Panc1 (cell line): ENCODE results near the gene PKP3. TPM values are rescaled to one million over a fixed set of nuclear protein-coding genes. Genes with fewer than 3 reads are reported as not detected.
A peak's percentile ranks its signal among the peaks of the same experiment; 100 is the strongest.

Experiments
- ATAC-seq: fragments of 200-7000 bp; cut with Tn5 transposase; 2 replicates; pipeline ENCODE4 v1.9.1; 2020; ENCODE audit warnings: mild to moderate bottlenecking, moderate library complexity
- BruUV-seq: library from RNA; stranded (reverse); fragments of 400-500 nt; replicated peaks from 2 replicates; lab custom pipeline; 2021; lab: Mats Ljungman, UMichigan
- CTCF ChIA-PET: fragments of 300-600 bp; sonication (Branson Sonifier 250); formaldehyde crosslinking; loops from one replicate; lab custom pipeline; 2022; ENCODE audit warnings: antibody characterized with exemption; lab: Charles Lee
- POLR2A ChIA-PET: fragments of 300-600 bp; sonication (Branson Sonifier 250); formaldehyde crosslinking; loops from one replicate; lab custom pipeline; 2022; ENCODE audit warnings: antibody characterized with exemption; lab: Charles Lee
- DNase-seq: peaks from one replicate; pipeline ENCODE4 v3.0.0-alpha.2; 2010; ENCODE audit warnings: low read depth, low spot score
- H3K27ac ChIP-seq: 2 replicates; pipeline ENCODE4 v1.5.1; 2011; ENCODE audit warnings: mild to moderate bottlenecking, low read length, inconsistent platforms
- H3K27me3 ChIP-seq: fragments of 200-500 bp; sonication (Bioruptor generic); 2 replicates; pipeline ENCODE4 v1.6.0; 2014; ENCODE audit warnings: low read length, inconsistent platforms; ENCODE audit not compliant: control insufficient read depth, insufficient read depth
- H3K36me3 ChIP-seq: fragments of 200-500 bp; sonication (Bioruptor generic); 2 replicates; pipeline ENCODE4 v1.5.1; 2014; ENCODE audit warnings: inconsistent platforms, mild to moderate bottlenecking, low read length, moderate library complexity; ENCODE audit not compliant: control insufficient read depth, insufficient read depth
- H3K4me1 ChIP-seq: 2 replicates; pipeline ENCODE4 v1.5.1; 2011; ENCODE audit warnings: inconsistent platforms, mild to moderate bottlenecking, low read length, moderate library complexity; ENCODE audit not compliant: control insufficient read depth, insufficient read depth
- H3K4me3 ChIP-seq, 2 experiments: 2 replicates each; pipeline ENCODE4 v1.5.1; 2011 to 2012; ENCODE audit warnings: low read depth in 2 of 2, low read length in 2 of 2, mild to moderate bottlenecking in 2 of 2, inconsistent platforms in 1 of 2, moderate library complexity in 1 of 2
- H3K9me3 ChIP-seq: fragments of 200-500 bp; sonication (Bioruptor generic); 2 replicates; pipeline ENCODE4 v1.5.1; 2014; ENCODE audit warnings: low read depth, mild to moderate bottlenecking, inconsistent platforms, low read length, moderate library complexity; ENCODE audit not compliant: control insufficient read depth, insufficient read depth
- CTCF ChIP-seq: fragments of 450-650 bp; IDR thresholded peaks from 2 replicates; pipeline ENCODE4 v1.5.1; 2017; ENCODE audit warnings: mild to moderate bottlenecking
- POLR2AphosphoS5 ChIP-seq: IDR thresholded peaks from 2 replicates; pipeline ENCODE4 v1.6.1; 2012; ENCODE audit warnings: mild to moderate bottlenecking, low read depth, low read length, moderate library complexity
- REST ChIP-seq, 2 experiments: IDR thresholded peaks; 2 replicates each; pipeline ENCODE4 v1.6.1; 2011 to 2012; ENCODE audit warnings: low read depth in 2 of 2, control low read depth in 1 of 2, low read length in 1 of 2, mild to moderate bottlenecking in 1 of 2, moderate library complexity in 1 of 2; ENCODE audit not compliant: insufficient read depth in 1 of 2
- SIN3A ChIP-seq: IDR thresholded peaks from 2 replicates; pipeline ENCODE4 v1.6.1; 2012; ENCODE audit warnings: low read depth, mild to moderate bottlenecking, low read length, moderate library complexity, borderline replicate concordance; ENCODE audit not compliant: insufficient read depth
- TCF7L2 ChIP-seq: IDR thresholded peaks from 2 replicates; pipeline ENCODE4 v1.6.1; 2011; ENCODE audit warnings: mild to moderate bottlenecking, low read depth, low read length, inconsistent platforms
- in situ Hi-C: cut with HindIII; loops from 2 replicates; pipeline ENCODE4 v1.10.0; 2016; ENCODE audit warnings: low sequenced_read_pairs, low pct_unique_long_range_greater_than_20kb
- intact Hi-C: fragments of 100-400 bp; cut with micrococcal nuclease; formaldehyde crosslinking; loops from one replicate; pipeline ENCODE4 v1.10.0; 2022; ENCODE audit not compliant: unreplicated experiment
- total RNA-seq: library from RNA; stranded (reverse); gene quantifications from one replicate; pipeline ENCODE4 v1.2.1, GENCODE V29; 2021; ENCODE audit not compliant: unreplicated experiment

Gene PKP3
- total RNA-seq, 1 experiment from 2014 or later: 36.8 TPM

- H3K4me3 ChIP-seq: peak overlapping the region; percentile 34 to 62
- H3K4me1 ChIP-seq: peaks cover 51% of the 10 kb centered on the region
- no peaks in the 10 kb centered on the region for H3K36me3 ChIP-seq
- TSS peak; percentile 46 for BruUV-seq
- TF ChIP-seq POLR2AphosphoS5: no peak
- no peak for TF ChIP-seq REST (IDR thresholded peaks at IDR 0.05; ENCODE audit: insufficient read depth in 1 of 2, low read depth in 2 of 2, low read length in 1 of 2)
- no peak for TF ChIP-seq CTCF
- no peak for TF ChIP-seq TCF7L2
- TF ChIP-seq SIN3A: no peak
- ChIA-PET CTCF (interaction anchor here (0.6 kb wide), 1 partner anchor 32 kb away, joined by 3 read pairs; no protein-coding TSS in a partner anchor), POLR2A (no interaction called here)
- ATAC-seq (0 out of 2 replicates have a peak, but pooled peaks have one; percentile 1), DNase-seq (no peak)
- no peaks in the 10 kb centered on the region for H3K9me3 ChIP-seq
- in situ Hi-C loops: no loop called here
- no peaks in the 10 kb centered on the region for H3K27me3 ChIP-seq
- intact Hi-C loops: loop anchor here (5.0 kb wide), 1 partner anchor 52 kb away; no protein-coding TSS in a partner anchor
- H3K27ac ChIP-seq: peak overlapping the region; percentile 97
Measured at GRCh38 chr11:394858-395655, 1.0 kb downstream of the PKP3 start.

- in situ Hi-C loops (no loop called here), intact Hi-C loops (no loop called here)
- Histone ChIP-seq H3K4me3 (no peak overlapping the region), H3K27ac (peak overlapping the region; percentile 97), H3K27me3 (no peaks in the 10 kb centered on the region), H3K36me3 (no peaks in the 10 kb centered on the region), H3K9me3 (no peaks in the 10 kb centered on the region), H3K4me1 (peaks cover 51% of the 10 kb centered on the region)
- no peak for TF ChIP-seq TCF7L2
- no peak for TF ChIP-seq POLR2AphosphoS5
- no peak for TF ChIP-seq REST (IDR thresholded peaks at IDR 0.05; ENCODE audit: insufficient read depth in 1 of 2, low read depth in 2 of 2, low read length in 1 of 2)
- TF ChIP-seq SIN3A: no peak
- TF ChIP-seq CTCF: no peak
- no TSS peak for BruUV-seq
- peak; percentile 1; the same call in 1 of the 2 replicates for ATAC-seq
- CTCF ChIA-PET: interaction anchor here (1.3 to 1.8 kb wide), 3 partner anchors 11 to 52 kb away, joined by 5 to 17 read pairs (median 8); no protein-coding TSS in a partner anchor
- POLR2A ChIA-PET: no interaction called here
- DNase-seq: no peak
Measured at GRCh38 chr11:395866-396265, 1.9 kb downstream of the PKP3 start.
